ENCODE measurements around the gene SMARCB1. TPM values are rescaled to one million over a fixed set of nuclear protein-coding genes. Genes with fewer than 3 reads are reported as not detected.

Gene SMARCB1
- total and polyA plus RNA-seq, 2 donors (not counting 3 experiments of a cell fraction or from before 2014, with no cell fraction given): 113 to 148 TPM

DNA sequence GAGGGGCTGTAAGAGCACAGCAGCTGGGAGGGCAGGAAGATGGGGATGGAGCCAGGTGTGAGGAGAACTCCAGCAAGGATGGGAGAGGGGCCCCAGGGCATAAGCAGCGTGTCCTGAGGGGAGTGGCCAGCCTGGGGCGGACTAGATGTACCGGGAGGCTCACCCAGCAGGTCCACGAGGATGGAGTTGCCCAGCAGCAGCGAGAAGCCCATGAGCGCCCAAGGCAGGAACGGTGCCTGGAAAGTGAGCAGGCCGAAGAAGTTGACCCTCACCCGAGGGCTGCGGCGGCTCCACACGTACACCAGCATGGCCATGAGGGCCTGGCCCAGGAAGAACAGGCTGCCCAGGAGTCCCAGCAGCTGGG is 50.7 kb downstream of the SMARCB1 start:
- no peak overlapping the region for H3K4me3 ChIP-seq (replicated peaks in 1 of 3; ENCODE audit: insufficient read depth in 1 of 3, low read depth in 1 of 3, low read length in 3 of 3)
- H3K4me2 ChIP-seq (ENCODE audit: insufficient read depth, low read length): no peak overlapping the region
- no peak overlapping the region for H3K9ac ChIP-seq (replicated peaks; ENCODE audit: extremely low read depth, insufficient read depth, low read length)
- dilution Hi-C loops (cut with MboI; ENCODE audit: extremely low pct_ligation_motif_present, low sequenced_read_pairs) (no loop called here), intact Hi-C loops (cut with micrococcal nuclease) (loop anchor here (5.0 kb wide), 1 partner anchor 50 kb away; the partner anchor contains the start of gene SMARCB1)
- H2AFZ ChIP-seq (ENCODE audit: low read depth, low read length): no peak overlapping the region
- H4K20me1 ChIP-seq (replicated peaks; ENCODE audit: control insufficient read depth, extremely low read depth, insufficient read depth, low read length): no peaks in the 10 kb centered on the region
- CTCF ChIA-PET: interaction anchor here (0.7 to 2.8 kb wide), 2 partner anchors 12 to 66 kb away, joined by 3 to 16 read pairs; no protein-coding TSS in a partner anchor
- POLR2A ChIA-PET: no interaction called here
- peaks cover 8 to 25% of the 10 kb centered on the region in 2 experiments for H3K36me3 ChIP-seq (ENCODE audit: control insufficient read depth in 2 of 2, extremely low read depth in 1 of 2, insufficient read depth in 2 of 2, low read length in 2 of 2)
- DNase-seq (ENCODE audit: low read depth, low spot score) (no peak), FAIRE-seq (no peak)
- H3K27ac ChIP-seq (ENCODE audit: insufficient read depth, low read depth, low read length): no peak overlapping the region
- no peaks in the 10 kb centered on the region for H3K9me3 ChIP-seq (replicated peaks; ENCODE audit: control insufficient read depth, insufficient read depth, low read length)
- H3K27me3 ChIP-seq (ENCODE audit: control insufficient read depth in 2 of 2, insufficient read depth in 2 of 2, low read length in 2 of 2): peaks cover 0 to 2% of the 10 kb centered on the region in 2 experiments
- no peak for TF ChIP-seq JUN (IDR thresholded peaks at IDR 0.05; ENCODE audit: borderline replicate concordance, insufficient read depth, insufficient read length, low read depth)
- TF ChIP-seq POLR2AphosphoS5 (IDR thresholded peaks at IDR 0.05; ENCODE audit: insufficient read depth, low read depth, low read length): no peak
- TF ChIP-seq, protein P1, sequence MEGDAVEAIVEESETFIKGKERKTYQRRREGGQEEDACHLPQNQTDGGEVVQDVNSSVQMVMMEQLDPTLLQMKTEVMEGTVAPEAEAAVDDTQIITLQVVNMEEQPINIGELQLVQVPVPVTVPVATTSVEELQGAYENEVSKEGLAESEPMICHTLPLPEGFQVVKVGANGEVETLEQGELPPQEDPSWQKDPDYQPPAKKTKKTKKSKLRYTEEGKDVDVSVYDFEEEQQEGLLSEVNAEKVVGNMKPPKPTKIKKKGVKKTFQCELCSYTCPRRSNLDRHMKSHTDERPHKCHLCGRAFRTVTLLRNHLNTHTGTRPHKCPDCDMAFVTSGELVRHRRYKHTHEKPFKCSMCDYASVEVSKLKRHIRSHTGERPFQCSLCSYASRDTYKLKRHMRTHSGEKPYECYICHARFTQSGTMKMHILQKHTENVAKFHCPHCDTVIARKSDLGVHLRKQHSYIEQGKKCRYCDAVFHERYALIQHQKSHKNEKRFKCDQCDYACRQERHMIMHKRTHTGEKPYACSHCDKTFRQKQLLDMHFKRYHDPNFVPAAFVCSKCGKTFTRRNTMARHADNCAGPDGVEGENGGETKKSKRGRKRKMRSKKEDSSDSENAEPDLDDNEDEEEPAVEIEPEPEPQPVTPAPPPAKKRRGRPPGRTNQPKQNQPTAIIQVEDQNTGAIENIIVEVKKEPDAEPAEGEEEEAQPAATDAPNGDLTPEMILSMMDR (IDR thresholded peaks at IDR 0.05; ENCODE audit: extremely low read depth in 1 of 2, insufficient read depth in 1 of 2, low read depth in 1 of 2, low read length in 2 of 2): no peak
- TF ChIP-seq MYC (IDR thresholded peaks at IDR 0.05; ENCODE audit: low read depth, low read length): no peak
- no peak for TF ChIP-seq FOS (IDR thresholded peaks at IDR 0.05; ENCODE audit: borderline replicate concordance, insufficient read depth, low read length)
- TF ChIP-seq EZH2 (IDR thresholded peaks at IDR 0.05; ENCODE audit: borderline replicate concordance, low read depth, low read length, severe bottlenecking): no peak
- TF ChIP-seq, protein P2, sequence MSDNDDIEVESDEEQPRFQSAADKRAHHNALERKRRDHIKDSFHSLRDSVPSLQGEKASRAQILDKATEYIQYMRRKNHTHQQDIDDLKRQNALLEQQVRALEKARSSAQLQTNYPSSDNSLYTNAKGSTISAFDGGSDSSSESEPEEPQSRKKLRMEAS (IDR thresholded peaks at IDR 0.05; ENCODE audit: insufficient read depth, insufficient read length): no peak
- TF ChIP-seq POLR2A (IDR thresholded peaks at IDR 0.05; ENCODE audit: low read depth, low read length): no peak
- no peak for TF ChIP-seq GATA2 (IDR thresholded peaks at IDR 0.05; ENCODE audit: insufficient read depth, insufficient read length, low read depth, low read length)
- no peaks in the 10 kb centered on the region for H3K9me1 ChIP-seq (replicated peaks; ENCODE audit: control insufficient read depth, extremely low read depth, insufficient read depth, low read length)
- H3K79me2 ChIP-seq (ENCODE audit: control insufficient read depth, insufficient read depth, low read length): no peaks in the 10 kb centered on the region
- H3K4me1 ChIP-seq (ENCODE audit: control insufficient read depth, extremely low read depth, insufficient read depth, low read length): peaks cover 2% of the 10 kb centered on the region
- BruUV-seq (replicated peaks): no TSS peak

All from endothelial cell of umbilical vein (primary cell).